PC-3 (cell line): ENCODE results near the gene SEC24B.

Source experiments
- EZH2 ChIP-seq: fragments of 300-600 bp; sonication (generic); IDR thresholded peaks from one replicate; pipeline ENCODE4 v1.6.1; 2017; ENCODE audit warnings: antibody characterized with exemption, mild to moderate bottlenecking, low read length; ENCODE audit not compliant: unreplicated experiment
- TF ChIP-seq, protein P1 (sequence below): fragments of 300-600 bp; sonication (generic); conservative IDR thresholded peaks from 2 replicates; pipeline ENCODE4 v1.5.1; 2017; ENCODE audit warnings: antibody characterized with exemption, low read depth, mild to moderate bottlenecking, low read length

DNA sequence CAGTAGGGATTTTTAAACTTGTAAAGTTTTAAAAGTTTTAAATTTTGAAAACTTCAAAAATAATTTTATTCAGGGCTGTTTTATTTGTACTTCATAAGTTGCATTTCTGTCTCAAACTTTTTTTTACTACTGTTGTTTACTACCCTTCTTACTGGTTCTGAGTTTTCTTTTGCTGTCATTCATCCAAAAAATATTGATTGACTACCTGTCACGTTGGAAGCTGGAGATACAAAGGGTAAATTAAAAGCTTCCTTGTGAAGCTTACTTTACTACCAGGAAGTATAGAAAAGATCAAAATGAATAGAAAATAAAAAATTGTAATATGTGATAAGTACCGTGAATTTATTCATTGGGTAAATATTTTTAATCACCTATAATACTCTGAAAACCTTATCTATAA is 77.1 kb downstream of the SEC24B start:
- TF ChIP-seq, protein P1, sequence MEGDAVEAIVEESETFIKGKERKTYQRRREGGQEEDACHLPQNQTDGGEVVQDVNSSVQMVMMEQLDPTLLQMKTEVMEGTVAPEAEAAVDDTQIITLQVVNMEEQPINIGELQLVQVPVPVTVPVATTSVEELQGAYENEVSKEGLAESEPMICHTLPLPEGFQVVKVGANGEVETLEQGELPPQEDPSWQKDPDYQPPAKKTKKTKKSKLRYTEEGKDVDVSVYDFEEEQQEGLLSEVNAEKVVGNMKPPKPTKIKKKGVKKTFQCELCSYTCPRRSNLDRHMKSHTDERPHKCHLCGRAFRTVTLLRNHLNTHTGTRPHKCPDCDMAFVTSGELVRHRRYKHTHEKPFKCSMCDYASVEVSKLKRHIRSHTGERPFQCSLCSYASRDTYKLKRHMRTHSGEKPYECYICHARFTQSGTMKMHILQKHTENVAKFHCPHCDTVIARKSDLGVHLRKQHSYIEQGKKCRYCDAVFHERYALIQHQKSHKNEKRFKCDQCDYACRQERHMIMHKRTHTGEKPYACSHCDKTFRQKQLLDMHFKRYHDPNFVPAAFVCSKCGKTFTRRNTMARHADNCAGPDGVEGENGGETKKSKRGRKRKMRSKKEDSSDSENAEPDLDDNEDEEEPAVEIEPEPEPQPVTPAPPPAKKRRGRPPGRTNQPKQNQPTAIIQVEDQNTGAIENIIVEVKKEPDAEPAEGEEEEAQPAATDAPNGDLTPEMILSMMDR, result no peak
- no peak for TF ChIP-seq EZH2
